Endometrium (tissue), 2 donors: ENCODE results near the gene TP53TG3E.
"Not testable (repeated sequence)": the region's sequence is repeated elsewhere in the genome, so short reads cannot be mapped to it uniquely, and the experiment has no call there.

Experiments used
- FAIRE-seq: peaks from 2 replicates; lab custom pipeline; 2012; peaks lifted over from hg19 to GRCh38; lab: Jason Lieb, UNC
- donor health status: control.
- donor health status: control.

The TP53TG3E gene, protein sequence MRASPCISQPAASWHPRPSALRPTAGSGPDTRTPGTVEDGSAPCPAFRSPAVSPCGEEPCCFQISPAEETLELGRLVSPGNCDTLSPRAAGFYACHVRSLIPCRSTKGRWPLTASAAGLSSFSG

DNA sequence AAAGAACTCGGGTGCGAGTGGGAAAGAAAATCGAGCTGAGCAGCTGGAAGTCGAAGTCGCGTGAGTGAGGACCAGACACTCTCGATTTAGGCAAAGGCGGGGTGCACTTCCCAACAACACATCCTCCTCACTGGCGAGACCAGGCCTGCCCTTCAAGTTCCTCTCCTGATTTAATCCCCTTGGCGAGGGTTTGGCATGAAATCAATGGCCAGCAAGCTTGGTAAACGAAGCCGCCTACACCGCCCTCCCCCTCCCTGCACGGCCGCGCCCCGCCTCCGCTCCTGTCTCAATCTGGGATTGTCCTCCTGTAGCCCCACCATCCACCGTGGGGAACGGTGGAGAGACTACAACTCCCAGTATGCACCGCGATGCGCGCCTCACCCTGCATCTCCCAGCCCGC, at the start of gene TP53TG3E:
TSS of gene TP53TG3E (plus strand) at position 301 of the 400 bp plus-strand sequence. CDS start at position 369, 68 bp downstream.
- not testable (repeated sequence) for FAIRE-seq

DNA sequence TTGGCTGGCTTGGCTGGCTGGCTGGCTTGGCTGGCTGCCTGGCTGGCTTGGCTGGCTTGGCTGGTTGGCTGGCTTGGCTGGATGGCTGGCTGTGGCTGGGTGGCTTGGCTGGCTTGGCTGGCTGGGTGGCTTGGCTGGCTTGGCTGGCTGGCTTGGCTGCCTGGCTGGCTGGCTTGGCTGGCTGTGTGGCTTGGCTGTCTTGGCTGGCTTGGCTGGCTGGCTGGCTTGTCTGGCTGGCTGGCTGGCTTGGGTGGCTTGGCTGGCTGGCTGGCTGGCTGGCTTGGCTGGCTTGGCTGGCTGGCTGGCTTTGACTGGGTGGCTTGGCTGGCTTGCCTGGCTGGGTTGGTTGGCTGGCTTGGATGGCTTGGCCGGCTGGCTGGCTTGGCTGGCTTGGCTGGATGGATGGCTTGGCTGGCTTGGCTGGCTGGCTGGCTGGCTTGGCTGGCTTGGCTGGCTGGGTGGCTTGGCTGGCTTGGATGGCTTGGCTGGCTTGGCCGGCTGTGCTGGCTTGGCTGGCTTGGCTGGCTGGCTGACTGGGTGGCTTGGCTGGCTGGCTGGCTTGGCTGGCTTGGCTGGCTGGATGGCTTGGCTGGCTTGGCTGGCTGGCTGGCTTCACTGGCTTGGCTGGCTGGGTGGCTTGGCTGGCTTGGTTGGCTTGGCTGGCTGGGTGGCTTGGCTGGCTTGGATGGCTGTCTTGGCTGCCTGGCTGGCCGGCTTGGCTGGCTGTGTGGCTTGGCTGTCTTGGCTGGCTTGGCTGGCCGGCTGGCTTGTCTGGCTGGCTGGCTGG, 32.3 kb downstream of the TP53TG3E start:
- FAIRE-seq: not testable (repeated sequence)

DNA sequence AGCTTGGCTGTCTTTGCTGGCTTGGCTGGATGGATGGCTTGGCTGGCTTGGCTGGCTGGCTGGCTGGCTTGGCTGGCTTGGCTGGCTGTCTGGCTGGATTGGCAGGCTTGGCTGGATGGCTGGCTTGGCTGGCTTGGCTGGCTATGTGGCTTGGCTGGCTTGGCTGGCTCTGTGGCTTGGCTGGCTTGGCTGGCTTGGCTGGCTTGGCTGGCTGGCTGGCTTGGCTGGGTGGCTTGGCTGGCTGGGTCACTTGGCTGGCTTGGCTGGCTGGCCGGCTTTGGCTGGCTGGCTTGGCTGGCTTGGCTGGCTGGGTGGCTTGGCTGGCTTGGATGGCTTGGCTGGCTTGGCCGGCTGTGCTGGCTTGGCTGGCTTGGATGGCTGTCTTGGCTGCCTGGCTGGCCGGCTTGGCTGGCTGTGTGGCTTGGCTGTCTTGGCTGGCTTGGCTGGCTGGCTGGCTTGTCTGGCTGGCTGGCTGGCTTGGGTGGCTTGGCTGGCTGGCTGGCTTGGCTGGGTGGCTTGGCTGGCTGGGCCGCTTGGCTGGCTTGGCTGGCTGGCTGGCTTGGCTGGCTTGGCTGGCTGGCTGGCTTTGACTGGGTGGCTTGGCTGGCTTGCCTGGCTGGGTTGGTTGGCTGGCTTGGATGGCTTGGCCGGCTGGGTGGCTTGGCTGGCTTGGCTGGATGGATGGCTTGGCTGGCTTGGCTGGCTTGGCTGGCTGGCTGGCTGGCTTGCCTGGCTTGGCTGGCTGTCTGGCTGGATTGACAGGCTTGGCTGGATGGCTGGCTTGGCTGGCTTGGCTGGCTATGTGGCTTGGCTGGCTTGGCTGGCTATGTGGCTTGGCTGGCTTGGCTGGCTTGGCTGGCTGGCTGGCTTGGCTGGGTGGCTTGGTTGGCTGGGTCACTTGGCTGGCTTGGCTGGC, 33.8 kb downstream of the TP53TG3E start:
- FAIRE-seq: not testable (repeated sequence)

DNA sequence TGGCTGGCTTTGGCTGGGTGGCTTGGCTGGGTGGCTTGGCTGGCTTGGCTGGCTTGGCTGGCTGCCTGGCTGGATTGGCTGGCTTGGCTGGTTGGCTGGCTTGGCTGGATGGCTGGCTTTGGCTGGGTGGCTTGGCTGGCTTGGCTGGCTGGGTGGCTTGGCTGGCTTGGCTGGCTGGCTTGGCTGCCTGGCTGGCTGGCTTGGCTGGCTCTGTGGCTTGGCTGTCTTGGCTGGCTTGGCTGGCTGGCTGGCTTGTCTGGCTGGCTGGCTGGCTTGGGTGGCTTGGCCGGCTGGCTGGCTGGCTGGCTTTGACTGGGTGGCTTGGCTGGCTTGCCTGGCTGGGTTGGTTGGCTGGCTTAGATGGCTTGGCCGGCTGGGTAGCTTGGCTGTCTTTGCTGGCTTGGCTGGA, 34.4 kb downstream of the TP53TG3E start:
- FAIRE-seq: not testable (repeated sequence)

DNA sequence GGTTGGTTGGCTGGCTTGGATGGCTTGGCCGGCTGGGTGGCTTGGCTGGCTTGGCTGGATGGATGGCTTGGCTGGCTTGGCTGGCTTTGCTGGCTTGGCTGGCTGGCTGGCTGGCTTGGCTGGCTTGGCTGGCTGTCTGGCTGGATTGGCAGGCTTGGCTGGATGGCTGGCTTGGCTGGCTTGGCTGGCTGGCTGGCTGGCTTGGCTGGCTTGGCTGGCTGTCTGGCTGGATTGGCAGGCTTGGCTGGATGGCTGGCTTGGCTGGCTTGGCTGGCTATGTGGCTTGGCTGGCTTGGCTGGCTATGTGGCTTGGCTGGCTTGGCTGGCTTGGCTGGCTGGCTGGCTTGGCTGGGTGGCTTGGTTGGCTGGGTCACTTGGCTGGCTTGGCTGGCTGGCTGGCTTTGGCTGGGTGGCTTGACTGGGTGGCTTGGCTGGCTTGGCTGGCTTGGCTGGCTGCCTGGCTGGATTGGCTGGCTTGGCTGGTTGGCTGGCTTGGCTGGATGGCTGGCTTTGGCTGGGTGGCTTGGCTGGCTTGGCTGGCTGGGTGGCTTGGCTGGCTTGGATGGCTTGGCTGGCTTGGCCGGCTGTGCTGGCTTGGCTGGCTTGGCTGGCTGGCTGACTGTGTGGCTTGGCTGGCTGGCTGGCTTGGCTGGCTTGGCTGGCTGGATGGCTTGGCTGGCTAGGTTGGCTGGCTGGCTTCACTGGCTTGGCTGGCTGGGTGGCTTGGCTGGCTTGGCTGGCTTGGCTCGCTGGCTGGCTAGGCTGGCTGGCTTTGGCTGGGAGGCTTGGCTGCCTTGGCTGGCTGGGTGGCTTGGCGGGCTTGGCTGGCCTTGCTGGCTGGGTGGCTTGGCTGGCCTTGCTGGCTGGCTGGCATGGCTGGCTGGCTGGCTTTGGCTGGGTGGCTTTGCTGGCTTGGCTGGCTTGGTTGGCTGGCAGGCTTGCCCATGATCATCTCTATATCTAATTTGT, 35.3 kb downstream of the TP53TG3E start:
- not testable (repeated sequence) for FAIRE-seq
